ENCODE measurements around the gene MZT1. TPM values are rescaled to one million over a fixed set of nuclear protein-coding genes. Genes with fewer than 3 reads are reported as not detected.
A peak's percentile ranks its signal among the peaks of the same experiment; 100 is the strongest.
"Not testable (repeated sequence)": the region's sequence is repeated elsewhere in the genome, so short reads cannot be mapped to it uniquely, and the experiment has no call there.

The MZT1 gene
- polyA plus RNA-seq, 1 donor from 2014 or later: 48.0 TPM

DNA sequence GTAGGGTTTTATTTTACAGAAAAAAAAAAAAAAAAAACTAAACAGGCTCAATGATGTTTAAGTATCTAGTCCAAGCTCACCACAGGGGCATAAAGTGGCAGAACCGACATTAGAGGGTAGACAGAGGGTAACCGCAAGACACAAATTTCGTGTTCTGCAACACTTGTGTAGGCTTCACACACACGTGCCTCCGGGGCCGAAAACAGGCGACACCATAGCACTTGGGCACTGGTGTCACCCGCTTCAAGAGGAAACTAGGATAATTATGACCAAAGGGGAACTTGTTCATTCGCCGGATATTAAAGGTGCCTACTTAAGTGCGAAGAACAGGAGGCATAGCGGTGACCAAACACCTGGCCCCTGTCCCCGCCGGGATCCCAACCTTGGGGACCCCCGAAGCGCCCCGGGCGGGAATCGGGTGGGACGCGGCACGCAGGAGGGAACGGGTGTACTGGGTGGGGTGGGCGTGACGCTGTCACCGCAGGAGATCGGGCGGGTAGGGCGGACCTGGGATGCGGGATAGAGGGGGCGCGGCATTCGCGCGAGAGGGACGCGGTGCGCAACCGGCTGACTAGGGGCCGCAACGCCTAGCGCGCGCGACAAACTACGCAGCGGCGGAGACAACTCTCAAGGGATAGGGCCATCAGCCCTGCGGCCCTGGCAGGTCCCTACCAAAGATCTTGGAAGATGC lies 558 bp downstream of the MZT1 start:
- Histone ChIP-seq H3K9ac (ENCODE audit: low read length) (peak overlapping the region; percentile 64), H3F3A (ENCODE audit: insufficient read depth, low read length, poor library complexity, severe bottlenecking) (no peaks in the 10 kb centered on the region), H3K36me3 (ENCODE audit: insufficient read depth, low read length) (no peaks in the 10 kb centered on the region), H3K9me2 (ENCODE audit: insufficient read depth, low read length) (no peaks in the 10 kb centered on the region), H3K27ac (ENCODE audit: low read length) (peak overlapping the region; percentile 30), H3K79me2 (replicated peaks; ENCODE audit: insufficient read depth, low read length) (peaks cover 46% of the 10 kb centered on the region), H3K4me2 (ENCODE audit: low read length) (peak overlapping the region; percentile 88), H2AFZ (ENCODE audit: low read depth, low read length) (peak overlapping the region; percentile 69), H3K4me3 (ENCODE audit: low read length) (peak overlapping the region; percentile 73), H3K27me3 (ENCODE audit: insufficient read depth, low read depth, low read length) (no peaks in the 10 kb centered on the region), H4K20me1 (ENCODE audit: insufficient read depth) (no peaks in the 10 kb centered on the region), H3K9me3 (ENCODE audit: low read length) (no peaks in the 10 kb centered on the region)
- no peak for TF ChIP-seq SMC3 (conservative IDR thresholded peaks at IDR 0.05; ENCODE audit: poor library complexity)
- TF ChIP-seq RAD21 (conservative IDR thresholded peaks at IDR 0.05): no peak
- TF ChIP-seq EP300 (conservative IDR thresholded peaks at IDR 0.05; ENCODE audit: poor library complexity, severe bottlenecking): no peak
- no peak for TF ChIP-seq TAF1 (IDR thresholded peaks at IDR 0.05; ENCODE audit: low read depth)
- TF ChIP-seq MXI1 (conservative IDR thresholded peaks at IDR 0.05; ENCODE audit: poor library complexity, severe bottlenecking): no peak
- no peak for TF ChIP-seq POLR2AphosphoS5 (IDR thresholded peaks at IDR 0.05)
- TF ChIP-seq, protein P1, sequence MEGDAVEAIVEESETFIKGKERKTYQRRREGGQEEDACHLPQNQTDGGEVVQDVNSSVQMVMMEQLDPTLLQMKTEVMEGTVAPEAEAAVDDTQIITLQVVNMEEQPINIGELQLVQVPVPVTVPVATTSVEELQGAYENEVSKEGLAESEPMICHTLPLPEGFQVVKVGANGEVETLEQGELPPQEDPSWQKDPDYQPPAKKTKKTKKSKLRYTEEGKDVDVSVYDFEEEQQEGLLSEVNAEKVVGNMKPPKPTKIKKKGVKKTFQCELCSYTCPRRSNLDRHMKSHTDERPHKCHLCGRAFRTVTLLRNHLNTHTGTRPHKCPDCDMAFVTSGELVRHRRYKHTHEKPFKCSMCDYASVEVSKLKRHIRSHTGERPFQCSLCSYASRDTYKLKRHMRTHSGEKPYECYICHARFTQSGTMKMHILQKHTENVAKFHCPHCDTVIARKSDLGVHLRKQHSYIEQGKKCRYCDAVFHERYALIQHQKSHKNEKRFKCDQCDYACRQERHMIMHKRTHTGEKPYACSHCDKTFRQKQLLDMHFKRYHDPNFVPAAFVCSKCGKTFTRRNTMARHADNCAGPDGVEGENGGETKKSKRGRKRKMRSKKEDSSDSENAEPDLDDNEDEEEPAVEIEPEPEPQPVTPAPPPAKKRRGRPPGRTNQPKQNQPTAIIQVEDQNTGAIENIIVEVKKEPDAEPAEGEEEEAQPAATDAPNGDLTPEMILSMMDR (IDR thresholded peaks at IDR 0.05; ENCODE audit: poor library complexity, severe bottlenecking): no peak
- TF ChIP-seq REST (IDR thresholded peaks at IDR 0.05; ENCODE audit: borderline replicate concordance): no peak
- no peak for TF ChIP-seq EZH2 (IDR thresholded peaks at IDR 0.05; ENCODE audit: borderline replicate concordance, insufficient read depth, low read length, poor library complexity, severe bottlenecking)

DNA sequence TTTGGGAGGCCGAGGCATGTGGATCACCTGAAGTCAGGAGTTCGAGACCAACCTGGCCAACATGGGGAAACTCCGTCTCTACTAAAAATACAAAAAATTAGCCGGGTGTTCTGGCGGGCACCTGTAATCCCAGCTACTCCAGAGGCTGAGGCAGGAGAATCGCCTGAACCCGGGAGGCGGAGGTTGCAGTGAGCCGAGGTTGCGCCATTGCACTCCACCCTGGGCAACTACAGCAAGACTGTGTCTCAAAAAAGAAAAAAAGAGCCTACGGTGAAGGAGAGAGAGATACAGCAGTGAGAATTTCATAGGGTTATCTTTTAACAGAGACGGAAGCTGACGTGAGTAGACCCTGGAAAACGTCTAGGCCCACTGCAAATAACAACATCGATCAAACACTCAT lies 1.2 kb downstream of the MZT1 start:
- not testable (repeated sequence) for H4K20me1 ChIP-seq (ENCODE audit: insufficient read depth); H3K9me3 ChIP-seq (ENCODE audit: low read length); H3K27ac ChIP-seq (ENCODE audit: low read length); H3K36me3 ChIP-seq (ENCODE audit: insufficient read depth, low read length); H3K9me2 ChIP-seq (ENCODE audit: insufficient read depth, low read length); H3K27me3 ChIP-seq (ENCODE audit: insufficient read depth, low read depth, low read length); H2AFZ ChIP-seq (ENCODE audit: low read depth, low read length); H3F3A ChIP-seq (ENCODE audit: insufficient read depth, low read length, poor library complexity, severe bottlenecking)
- Histone ChIP-seq H3K4me2 (ENCODE audit: low read length) (peak overlapping the region; percentile 88), H3K79me2 (replicated peaks; ENCODE audit: insufficient read depth, low read length) (peaks cover 48% of the 10 kb centered on the region), H3K4me3 (ENCODE audit: low read length) (peak overlapping the region; percentile 73), H3K9ac (ENCODE audit: low read length) (peak overlapping the region; percentile 64)

All from neural cell (in vitro differentiated cells).